GM23248 (cell line): Measurements from ENCODE around the gene ZBTB2.

Source experiments
- EZH2 ChIP-seq: fragments of 200-600 bp; sonication (generic); IDR thresholded peaks from 2 replicates; pipeline ENCODE4 v1.6.1; 2018; ENCODE audit warnings: antibody characterized with exemption, mild to moderate bottlenecking; ENCODE audit not compliant: insufficient read depth, poor library complexity, severe bottlenecking
- EZH2phosphoT487 ChIP-seq: fragments of 200-600 bp; sonication (generic); IDR thresholded peaks from 2 replicates; pipeline ENCODE4 v1.6.1; 2018; ENCODE audit warnings: antibody characterized with exemption, moderate library complexity, mild to moderate bottlenecking, low read depth; ENCODE audit not compliant: insufficient read depth

- TF ChIP-seq EZH2 (no peak), EZH2phosphoT487 (no peak)
Measured at GRCh38 chr6:151389618-151390275, 1.6 kb downstream of the ZBTB2 start.
